Astrocyte (in vitro differentiated cells and primary cell): ENCODE data around the gene FASN. TPM values are rescaled to one million over a fixed set of nuclear protein-coding genes. Genes with fewer than 3 reads are reported as not detected.

ENCODE experiments used
- DNase-seq: peaks from one replicate; pipeline ENCODE4 v3.0.0-alpha.2; 2010; ENCODE audit warnings: low read depth
- FAIRE-seq: peaks from 2 replicates; lab custom pipeline; 2011; peaks lifted over from hg19 to GRCh38; lab: Jason Lieb, UNC
- H2AFZ ChIP-seq: 2 replicates; pipeline ENCODE4 v1.6.0; 2012; ENCODE audit warnings: low read depth, low read length, inconsistent platforms
- H3K27ac ChIP-seq: 2 replicates; pipeline ENCODE4 v1.5.1; 2011; ENCODE audit warnings: low read depth, low read length, inconsistent platforms
- H3K27me3 ChIP-seq: 2 replicates; pipeline ENCODE4 v1.6.0; 2011; ENCODE audit warnings: low read length, inconsistent platforms; ENCODE audit not compliant: insufficient read depth
- H3K36me3 ChIP-seq: 2 replicates; pipeline ENCODE4 v1.5.1; 2011; ENCODE audit warnings: low read length, inconsistent platforms; ENCODE audit not compliant: insufficient read depth
- H3K4me1 ChIP-seq: 2 replicates; pipeline ENCODE4 v1.5.1; 2011; ENCODE audit warnings: low read length, inconsistent platforms; ENCODE audit not compliant: insufficient read depth
- H3K4me2 ChIP-seq: 2 replicates; pipeline ENCODE4 v1.6.0; 2012; ENCODE audit warnings: low read length, inconsistent platforms
- H3K4me3 ChIP-seq: 2 replicates; pipeline ENCODE4 v1.5.1; 2011; ENCODE audit warnings: low read depth, mild to moderate bottlenecking, low read length, inconsistent platforms; ENCODE audit not compliant: insufficient read depth
- H3K79me2 ChIP-seq: 2 replicates; pipeline ENCODE4 v1.6.0; 2012; ENCODE audit warnings: mild to moderate bottlenecking, low read length, inconsistent platforms; ENCODE audit not compliant: insufficient read depth
- H3K9ac ChIP-seq: 2 replicates; pipeline ENCODE4 v1.6.0; 2012; ENCODE audit warnings: mild to moderate bottlenecking, low read length, inconsistent platforms
- H3K9me3 ChIP-seq: 2 replicates; pipeline ENCODE4 v1.5.1; 2012; ENCODE audit warnings: low read depth, mild to moderate bottlenecking, low read length, inconsistent platforms; ENCODE audit not compliant: insufficient read depth
- H4K20me1 ChIP-seq: 2 replicates; pipeline ENCODE4 v1.6.0; 2012; ENCODE audit warnings: low read length, inconsistent platforms; ENCODE audit not compliant: insufficient read depth
- H3K27ac Mint-ChIP-seq: one replicate; pipeline ENCODE4 v1.8.0; 2021; ENCODE audit warnings: mild to moderate bottlenecking, mixed read lengths; ENCODE audit not compliant: unreplicated experiment
- H3K27me3 Mint-ChIP-seq: one replicate; pipeline ENCODE4 v1.8.0; 2021; ENCODE audit warnings: low read depth, mixed read lengths; ENCODE audit not compliant: unreplicated experiment
- H3K36me3 Mint-ChIP-seq: one replicate; pipeline ENCODE4 v1.8.0; 2021; ENCODE audit warnings: low read depth, mixed read lengths; ENCODE audit not compliant: unreplicated experiment
- H3K4me1 Mint-ChIP-seq: one replicate; pipeline ENCODE4 v1.8.0; 2021; ENCODE audit warnings: low read depth, mixed read lengths; ENCODE audit not compliant: unreplicated experiment
- H3K4me3 Mint-ChIP-seq: one replicate; pipeline ENCODE4 v1.8.0; 2021; ENCODE audit warnings: mild to moderate bottlenecking, moderate library complexity, mixed read lengths; ENCODE audit not compliant: unreplicated experiment
- H3K9me3 Mint-ChIP-seq: one replicate; pipeline ENCODE4 v1.8.0; 2021; ENCODE audit warnings: mild to moderate bottlenecking, mixed read lengths; ENCODE audit not compliant: unreplicated experiment
- EZH2 ChIP-seq: IDR thresholded peaks from 2 replicates; pipeline ENCODE4 v1.6.1; 2012; ENCODE audit warnings: mild to moderate bottlenecking, low read length, inconsistent platforms; ENCODE audit not compliant: insufficient read depth
- total RNA-seq: library from RNA; stranded (reverse); gene quantifications from 2 replicates; pipeline ENCODE4 v1.2.1, GENCODE V29; 2021
- TF ChIP-seq, protein P1 (sequence below): IDR thresholded peaks from 2 replicates; pipeline ENCODE4 v1.5.1; 2011; ENCODE audit warnings: low read depth, mild to moderate bottlenecking, inconsistent platforms, low read length, moderate library complexity; ENCODE audit not compliant: insufficient read depth

FASN gene
- total RNA-seq, 1 donor from 2014 or later, result 203 TPM

DNA sequence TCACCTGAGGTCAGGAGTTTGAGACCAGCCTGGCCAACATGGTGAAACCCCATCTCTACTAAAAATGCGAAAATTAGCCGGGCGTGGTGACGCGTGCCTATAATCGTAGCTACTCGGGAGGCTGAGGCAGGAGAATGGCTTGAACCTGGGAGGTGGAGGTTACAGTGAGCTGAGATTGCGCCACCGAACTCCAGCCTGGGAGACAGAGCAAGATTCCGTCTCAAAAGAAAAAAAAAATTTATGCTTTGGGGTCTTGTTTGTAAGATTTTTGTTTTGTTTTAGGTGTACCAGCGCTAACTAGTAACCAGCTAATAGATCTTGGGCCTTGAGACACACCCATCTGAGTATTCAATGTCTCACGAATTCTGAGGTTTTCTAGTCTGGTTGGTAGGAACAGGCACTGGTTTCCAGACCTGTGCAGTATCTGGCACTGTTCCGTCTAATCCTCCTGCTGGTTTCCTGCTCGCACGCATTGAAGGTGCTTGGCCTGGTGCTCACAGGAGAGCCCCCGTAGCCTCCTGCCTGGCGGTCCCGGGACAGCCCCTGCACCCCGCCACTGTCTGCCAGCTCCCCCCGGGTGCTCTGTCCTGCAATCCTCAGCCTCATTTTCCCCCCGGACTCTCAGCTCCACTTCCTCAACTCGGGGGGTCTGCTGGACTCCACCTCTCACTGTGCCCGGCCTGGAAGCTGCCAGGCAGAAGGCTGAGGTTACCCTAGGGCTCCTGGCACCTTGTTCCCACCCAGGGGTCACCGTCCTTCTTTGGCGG is 21.8 kb downstream of the FASN start:
- Histone ChIP-seq H3K4me1 (no peaks in the 10 kb centered on the region), H3K9ac (no peak overlapping the region), H3K79me2 (no peaks in the 10 kb centered on the region), H3K27ac (no peak overlapping the region), H2AFZ (no peak overlapping the region), H4K20me1 (peaks cover 27% of the 10 kb centered on the region), H3K27me3 (no peaks in the 10 kb centered on the region), H3K4me3 (no peak overlapping the region), H3K9me3 (no peaks in the 10 kb centered on the region), H3K36me3 (no peaks in the 10 kb centered on the region), H3K4me2 (no peak overlapping the region)
- FAIRE-seq (no peak), DNase-seq (no peak)
- TF ChIP-seq EZH2, result no peak
- TF ChIP-seq, protein P1, sequence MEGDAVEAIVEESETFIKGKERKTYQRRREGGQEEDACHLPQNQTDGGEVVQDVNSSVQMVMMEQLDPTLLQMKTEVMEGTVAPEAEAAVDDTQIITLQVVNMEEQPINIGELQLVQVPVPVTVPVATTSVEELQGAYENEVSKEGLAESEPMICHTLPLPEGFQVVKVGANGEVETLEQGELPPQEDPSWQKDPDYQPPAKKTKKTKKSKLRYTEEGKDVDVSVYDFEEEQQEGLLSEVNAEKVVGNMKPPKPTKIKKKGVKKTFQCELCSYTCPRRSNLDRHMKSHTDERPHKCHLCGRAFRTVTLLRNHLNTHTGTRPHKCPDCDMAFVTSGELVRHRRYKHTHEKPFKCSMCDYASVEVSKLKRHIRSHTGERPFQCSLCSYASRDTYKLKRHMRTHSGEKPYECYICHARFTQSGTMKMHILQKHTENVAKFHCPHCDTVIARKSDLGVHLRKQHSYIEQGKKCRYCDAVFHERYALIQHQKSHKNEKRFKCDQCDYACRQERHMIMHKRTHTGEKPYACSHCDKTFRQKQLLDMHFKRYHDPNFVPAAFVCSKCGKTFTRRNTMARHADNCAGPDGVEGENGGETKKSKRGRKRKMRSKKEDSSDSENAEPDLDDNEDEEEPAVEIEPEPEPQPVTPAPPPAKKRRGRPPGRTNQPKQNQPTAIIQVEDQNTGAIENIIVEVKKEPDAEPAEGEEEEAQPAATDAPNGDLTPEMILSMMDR, result no peak
- Mint-ChIP-seq H3K27me3 (peaks cover 3% of the 10 kb centered on the region), H3K4me1 (no peaks in the 10 kb centered on the region), H3K4me3 (no peak overlapping the region), H3K27ac (no peak overlapping the region), H3K36me3 (peaks cover 2% of the 10 kb centered on the region), H3K9me3 (no peaks in the 10 kb centered on the region)

DNA sequence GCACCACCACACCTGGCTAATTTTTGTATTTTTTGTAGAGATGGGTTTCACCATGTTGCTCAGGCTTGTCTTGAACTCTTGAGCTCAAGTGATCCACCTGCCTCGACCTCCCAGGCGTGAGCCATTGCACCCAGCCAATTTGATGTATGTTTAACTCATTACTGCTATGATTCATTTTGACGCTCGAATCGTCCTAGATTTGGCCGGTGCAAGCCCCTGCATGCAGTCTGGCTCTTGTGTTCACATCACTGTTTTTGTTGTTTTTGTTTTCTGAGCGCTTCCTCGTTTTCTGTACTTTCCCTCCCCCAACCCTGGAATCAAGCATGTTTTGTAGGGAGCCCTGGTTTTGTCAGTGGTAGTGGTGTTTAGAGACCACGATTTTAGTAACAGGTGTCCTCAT is 24.6 kb downstream of the FASN start:
- Histone ChIP-seq H3K36me3 (no peaks in the 10 kb centered on the region), H3K4me1 (no peaks in the 10 kb centered on the region), H3K79me2 (no peaks in the 10 kb centered on the region), H4K20me1 (peaks cover 6% of the 10 kb centered on the region), H3K4me2 (no peak overlapping the region), H3K4me3 (no peak overlapping the region), H3K9me3 (no peaks in the 10 kb centered on the region), H3K27ac (no peak overlapping the region), H3K9ac (no peak overlapping the region), H3K27me3 (no peaks in the 10 kb centered on the region), H2AFZ (no peak overlapping the region)
- H3K9me3 Mint-ChIP-seq, result no peaks in the 10 kb centered on the region
- H3K4me1 Mint-ChIP-seq, result no peaks in the 10 kb centered on the region
- no peak overlapping the region for H3K27ac Mint-ChIP-seq
- H3K36me3 Mint-ChIP-seq, result peaks cover 2% of the 10 kb centered on the region
- TF ChIP-seq EZH2, result no peak
- TF ChIP-seq, protein P1, result no peak
- no peak overlapping the region for H3K4me3 Mint-ChIP-seq
- FAIRE-seq (no peak), DNase-seq (no peak)
- peaks cover 3% of the 10 kb centered on the region for H3K27me3 Mint-ChIP-seq

DNA sequence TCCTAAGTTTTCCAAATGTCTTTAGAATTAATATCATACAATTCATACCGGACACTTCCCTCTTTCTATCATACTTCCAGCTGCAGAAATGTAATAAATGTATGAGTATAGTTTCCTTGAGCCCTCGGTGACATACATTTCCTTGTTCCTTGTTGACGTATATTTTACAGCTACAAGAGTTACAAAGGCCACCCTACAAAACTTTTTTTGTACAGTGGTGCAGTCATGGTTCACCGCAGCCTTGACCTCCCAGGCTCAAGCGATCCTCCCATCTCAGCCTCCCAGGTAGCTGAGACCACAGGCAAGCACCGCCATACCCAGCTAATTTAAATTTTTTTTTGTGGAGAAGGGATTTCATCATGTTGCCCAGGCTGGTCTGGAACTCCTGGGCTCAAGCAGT is 25.2 kb downstream of the FASN start:
- no peak overlapping the region for H3K27ac Mint-ChIP-seq

More for the DNA sequence above, 25.2 kb downstream of the FASN start:
- Mint-ChIP-seq H3K9me3 (no peaks in the 10 kb centered on the region), H3K27me3 (peaks cover 3% of the 10 kb centered on the region), H3K4me3 (no peak overlapping the region), H3K4me1 (no peaks in the 10 kb centered on the region), H3K36me3 (no peaks in the 10 kb centered on the region)
- Histone ChIP-seq H4K20me1 (peaks cover 2% of the 10 kb centered on the region), H3K27ac (no peak overlapping the region), H3K79me2 (no peaks in the 10 kb centered on the region), H3K9ac (no peak overlapping the region), H3K9me3 (no peaks in the 10 kb centered on the region), H3K27me3 (no peaks in the 10 kb centered on the region), H3K36me3 (no peaks in the 10 kb centered on the region), H3K4me2 (no peak overlapping the region), H2AFZ (no peak overlapping the region), H3K4me3 (no peak overlapping the region), H3K4me1 (no peaks in the 10 kb centered on the region)
- TF ChIP-seq EZH2, result no peak
- TF ChIP-seq, protein P1, result no peak
- DNase-seq (no peak), FAIRE-seq (no peak)
